ENCODE results near the gene PLXNA4.
"Not testable (repeated sequence)": the region's sequence is repeated elsewhere in the genome, so short reads cannot be mapped to it uniquely, and the experiment has no call there.

PLXNA4 gene

GRCh38 chr7:132168239-132168638 lies 408.0 kb downstream of the PLXNA4 start:
- in situ Hi-C loops (cut with HindIII; ENCODE audit: low sequenced_read_pairs): no loop called here
- no peak overlapping the region for H3K4me3 ChIP-seq (ENCODE audit: low read depth, low read length)
- no peak for DNase-seq (ENCODE audit: low read depth)
- TF ChIP-seq, protein P1, sequence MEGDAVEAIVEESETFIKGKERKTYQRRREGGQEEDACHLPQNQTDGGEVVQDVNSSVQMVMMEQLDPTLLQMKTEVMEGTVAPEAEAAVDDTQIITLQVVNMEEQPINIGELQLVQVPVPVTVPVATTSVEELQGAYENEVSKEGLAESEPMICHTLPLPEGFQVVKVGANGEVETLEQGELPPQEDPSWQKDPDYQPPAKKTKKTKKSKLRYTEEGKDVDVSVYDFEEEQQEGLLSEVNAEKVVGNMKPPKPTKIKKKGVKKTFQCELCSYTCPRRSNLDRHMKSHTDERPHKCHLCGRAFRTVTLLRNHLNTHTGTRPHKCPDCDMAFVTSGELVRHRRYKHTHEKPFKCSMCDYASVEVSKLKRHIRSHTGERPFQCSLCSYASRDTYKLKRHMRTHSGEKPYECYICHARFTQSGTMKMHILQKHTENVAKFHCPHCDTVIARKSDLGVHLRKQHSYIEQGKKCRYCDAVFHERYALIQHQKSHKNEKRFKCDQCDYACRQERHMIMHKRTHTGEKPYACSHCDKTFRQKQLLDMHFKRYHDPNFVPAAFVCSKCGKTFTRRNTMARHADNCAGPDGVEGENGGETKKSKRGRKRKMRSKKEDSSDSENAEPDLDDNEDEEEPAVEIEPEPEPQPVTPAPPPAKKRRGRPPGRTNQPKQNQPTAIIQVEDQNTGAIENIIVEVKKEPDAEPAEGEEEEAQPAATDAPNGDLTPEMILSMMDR (IDR thresholded peaks at IDR 0.05; ENCODE audit: low read depth, low read length, missing control alignments): no peak

- H3K4me3 ChIP-seq (ENCODE audit: low read depth, low read length); in situ Hi-C loops (cut with HindIII; ENCODE audit: low sequenced_read_pairs); DNase-seq (ENCODE audit: low read depth): not testable (repeated sequence)
These were observed 410.6 kb downstream of the PLXNA4 start for GRCh38 chr7:132165695-132166094.

GRCh38 chr7:132164558-132165125 lies 411.6 kb downstream of the PLXNA4 start:
- in situ Hi-C loops (cut with HindIII; ENCODE audit: low sequenced_read_pairs): no loop called here
- TF ChIP-seq, protein P1 (IDR thresholded peaks at IDR 0.05; ENCODE audit: low read depth, low read length, missing control alignments): no peak
- DNase-seq (ENCODE audit: low read depth): no peak
- no peak overlapping the region for H3K4me3 ChIP-seq (ENCODE audit: low read depth, low read length)

DNA sequence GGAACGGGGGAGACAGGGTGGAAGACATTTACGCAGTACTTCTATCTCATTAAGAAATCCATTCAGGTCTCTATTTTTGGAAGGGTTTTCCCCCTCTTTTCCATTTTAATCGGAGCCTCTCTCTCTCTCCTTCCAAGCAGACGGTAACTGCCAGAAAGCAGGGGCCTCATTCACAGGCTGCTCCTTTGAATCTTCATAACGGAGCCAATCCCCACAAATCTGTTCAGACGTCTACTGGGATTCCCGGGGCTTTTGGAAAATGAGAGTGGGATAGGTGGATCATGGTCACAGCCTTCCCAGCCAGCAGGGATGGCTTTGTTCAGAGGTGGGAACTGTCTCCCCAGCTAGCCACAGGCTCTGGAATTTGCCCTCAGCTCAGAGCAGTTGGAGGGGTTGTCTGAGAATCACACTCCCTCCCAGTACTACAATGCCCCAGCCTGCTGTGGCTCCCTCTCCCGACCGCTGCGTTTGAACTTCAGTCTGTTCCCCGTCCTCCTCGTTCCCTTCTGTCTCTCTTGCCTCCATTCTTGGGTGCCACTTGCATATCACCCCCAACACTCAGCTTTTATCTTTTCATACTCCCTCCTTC lies 413.6 kb downstream of the PLXNA4 start:
- H3K4me3 ChIP-seq (ENCODE audit: low read depth, low read length): no peak overlapping the region
- in situ Hi-C loops (cut with HindIII; ENCODE audit: low sequenced_read_pairs): no loop called here
- TF ChIP-seq, protein P1 (IDR thresholded peaks at IDR 0.05; ENCODE audit: low read depth, low read length, missing control alignments): no peak
- DNase-seq (ENCODE audit: low read depth): no peak

- H3K4me3 ChIP-seq (ENCODE audit: low read depth, low read length): no peak overlapping the region
- no peak for DNase-seq (ENCODE audit: low read depth)
- TF ChIP-seq, protein P1 (IDR thresholded peaks at IDR 0.05; ENCODE audit: low read depth, low read length, missing control alignments): no peak
- in situ Hi-C loops (cut with HindIII; ENCODE audit: low sequenced_read_pairs): no loop called here
These were observed 414.3 kb downstream of the PLXNA4 start for GRCh38 chr7:132161976-132162375.

- no peak for DNase-seq (ENCODE audit: low read depth)
- TF ChIP-seq, protein P1 (IDR thresholded peaks at IDR 0.05; ENCODE audit: low read depth, low read length, missing control alignments): no peak
- H3K4me3 ChIP-seq (ENCODE audit: low read depth, low read length): no peak overlapping the region
- in situ Hi-C loops (cut with HindIII; ENCODE audit: low sequenced_read_pairs): no loop called here
These were observed 414.7 kb downstream of the PLXNA4 start for GRCh38 chr7:132161533-132161915.

- DNase-seq (ENCODE audit: low read depth): no peak
- no peak overlapping the region for H3K4me3 ChIP-seq (ENCODE audit: low read depth, low read length)
- TF ChIP-seq, protein P1 (IDR thresholded peaks at IDR 0.05; ENCODE audit: low read depth, low read length, missing control alignments): no peak
- in situ Hi-C loops (cut with HindIII; ENCODE audit: low sequenced_read_pairs): no loop called here
These were observed 415.4 kb downstream of the PLXNA4 start for GRCh38 chr7:132160611-132161532.
